IMR-90 (cell line): Measurements from ENCODE around the gene HS3ST2. TPM values are rescaled to one million over a fixed set of nuclear protein-coding genes. Genes with fewer than 3 reads are reported as not detected.

Source experiments
- ATAC-seq: fragments of 200-7000 bp; cut with Tn5 transposase; 2 replicates; pipeline ENCODE4 v1.9.1; 2020; ENCODE audit warnings: low read depth, mild to moderate bottlenecking, moderate library complexity
- BruUV-seq: library from RNA; stranded (reverse); fragments of 400-500 nt; replicated peaks from 2 replicates; lab custom pipeline; 2021; lab: Mats Ljungman, UMichigan
- CTCF ChIA-PET: fragments of 300-600 bp; formaldehyde crosslinking; extraction: SDS; loops from one replicate; lab custom pipeline; 2021; ENCODE audit warnings: antibody characterized with exemption; lab: Yijun Ruan, JAX
- POLR2A ChIA-PET: fragments of 300-600 bp; sonication (Branson Sonifier 250); formaldehyde crosslinking; loops from one replicate; lab custom pipeline; 2022; ENCODE audit warnings: antibody characterized with exemption; ENCODE audit not compliant: unreplicated experiment; lab: Charles Lee
- DNase-seq: peaks from one replicate; pipeline ENCODE4 v3.0.0; 2013
- H2AFZ ChIP-seq: replicated peaks from 2 replicates; pipeline ENCODE3; 2013; ENCODE audit warnings: low read length, mild to moderate bottlenecking; ENCODE audit not compliant: poor library complexity
- H2AK5ac ChIP-seq: 2 replicates; pipeline ENCODE4 v1.6.1; 2013; ENCODE audit warnings: low read depth, low read length, inconsistent platforms
- H2AK9ac ChIP-seq: replicated peaks from 2 replicates; pipeline ENCODE3; 2013; ENCODE audit warnings: mild to moderate bottlenecking, low read depth, low read length, moderate library complexity; ENCODE audit not compliant: poor library complexity
- H2BK120ac ChIP-seq: 2 replicates; pipeline ENCODE4 v1.6.1; 2013; ENCODE audit warnings: low read depth, low read length, inconsistent platforms
- H2BK15ac ChIP-seq: 3 replicates; pipeline ENCODE4 v1.6.1; 2013; ENCODE audit warnings: low read depth, low read length, inconsistent platforms
- H2BK20ac ChIP-seq: 2 replicates; pipeline ENCODE4 v1.6.1; 2013; ENCODE audit warnings: low read depth, mild to moderate bottlenecking, inconsistent platforms, low read length, moderate library complexity
- H2BK5ac ChIP-seq: 2 replicates; pipeline ENCODE4 v1.6.1; 2013; ENCODE audit warnings: mild to moderate bottlenecking, low read depth, low read length, inconsistent platforms; ENCODE audit not compliant: poor library complexity, severe bottlenecking
- H3K14ac ChIP-seq: replicated peaks from 2 replicates; pipeline ENCODE4 v1.6.1; 2013; ENCODE audit warnings: low read depth, low read length, inconsistent platforms
- H3K18ac ChIP-seq: 2 replicates; pipeline ENCODE4 v1.6.1; 2013; ENCODE audit warnings: low read depth, low read length, control low read depth
- H3K23ac ChIP-seq: 2 replicates; pipeline ENCODE4 v1.6.1; 2013; ENCODE audit warnings: low read depth, low read length, inconsistent platforms
- H3K27ac ChIP-seq: 2 replicates; pipeline ENCODE4 v1.5.1; 2013; ENCODE audit warnings: mild to moderate bottlenecking, control low read depth, low read length; ENCODE audit not compliant: insufficient read depth
- H3K27me3 ChIP-seq: 2 replicates; pipeline ENCODE4 v1.6.1; 2013; ENCODE audit warnings: low read length; ENCODE audit not compliant: control insufficient read depth, insufficient read depth
- H3K36me3 ChIP-seq: 2 replicates; pipeline ENCODE4 v1.6.1; 2013; ENCODE audit warnings: low read length, mixed read lengths; ENCODE audit not compliant: control insufficient read depth, insufficient read depth
- H3K4ac ChIP-seq: 2 replicates; pipeline ENCODE4 v1.6.1; 2013; ENCODE audit warnings: low read depth, low read length, inconsistent platforms
- H3K4me1 ChIP-seq: 2 replicates; pipeline ENCODE4 v1.6.1; 2013; ENCODE audit warnings: low read length, mixed read lengths; ENCODE audit not compliant: control insufficient read depth, insufficient read depth
- H3K4me2 ChIP-seq: 2 replicates; pipeline ENCODE4 v1.6.1; 2013; ENCODE audit warnings: low read depth, mild to moderate bottlenecking, control low read depth, low read length, moderate library complexity
- H3K4me3 ChIP-seq: 2 replicates; pipeline ENCODE4 v1.5.1; 2013; ENCODE audit warnings: low read depth, mild to moderate bottlenecking, control low read depth, low read length, moderate library complexity; ENCODE audit not compliant: insufficient read depth
- H3K56ac ChIP-seq: 2 replicates; pipeline ENCODE4 v1.6.1; 2013; ENCODE audit warnings: low read length, inconsistent platforms; ENCODE audit not compliant: insufficient read depth; ENCODE audit errors: extremely low read depth
- H3K79me1 ChIP-seq, 2 experiments: 2 replicates each; pipeline ENCODE4 v1.6.1; 2013; ENCODE audit warnings: low read length in 2 of 2, inconsistent platforms in 1 of 2, low read depth in 1 of 2
- H3K9ac ChIP-seq: 2 replicates; pipeline ENCODE4 v1.6.1; 2013; ENCODE audit warnings: low read depth, low read length, control low read depth
- H3K9me1 ChIP-seq: 2 replicates; pipeline ENCODE4 v1.6.1; 2013; ENCODE audit warnings: low read length, inconsistent platforms; ENCODE audit not compliant: insufficient read depth
- H3K9me3 ChIP-seq: 2 replicates; pipeline ENCODE4 v1.6.1; 2013; ENCODE audit warnings: low read length; ENCODE audit not compliant: control insufficient read depth, insufficient read depth
- H4K20me1 ChIP-seq: 2 replicates; pipeline ENCODE4 v1.6.1; 2013; ENCODE audit warnings: low read length, inconsistent platforms; ENCODE audit not compliant: insufficient read depth
- H4K5ac ChIP-seq: 2 replicates; pipeline ENCODE4 v1.6.1; 2013; ENCODE audit warnings: mild to moderate bottlenecking, low read depth, low read length, control low read depth
- H4K8ac ChIP-seq, 2 experiments: 2 replicates each; pipeline ENCODE4 v1.6.1; 2013; ENCODE audit warnings: low read depth in 2 of 2, low read length in 2 of 2, control low read depth in 1 of 2, inconsistent platforms in 1 of 2
- H4K91ac ChIP-seq: 2 replicates; pipeline ENCODE4 v1.6.1; 2013; ENCODE audit warnings: low read depth, low read length, inconsistent platforms; ENCODE audit not compliant: insufficient read depth
- BHLHE40 ChIP-seq: fragments of 150-350 bp; IDR thresholded peaks from 2 replicates; pipeline ENCODE4 v1.6.1; 2016; ENCODE audit warnings: mild to moderate bottlenecking, low read depth, low read length
- CHD1 ChIP-seq: IDR thresholded peaks from 2 replicates; pipeline ENCODE4 v1.6.1; 2012; ENCODE audit warnings: low read depth, low read length, improper control_type of control experiment
- MAFK ChIP-seq: IDR thresholded peaks from 2 replicates; pipeline ENCODE4 v1.6.1; 2012; ENCODE audit warnings: low read depth, low read length, improper control_type of control experiment
- MAZ ChIP-seq: IDR thresholded peaks from 2 replicates; pipeline ENCODE4 v1.6.1; 2012; ENCODE audit warnings: low read depth, mild to moderate bottlenecking, low read length, improper control_type of control experiment, moderate library complexity, borderline replicate concordance
- NFE2L2 ChIP-seq: fragments of 150-350 bp; IDR thresholded peaks from 2 replicates; pipeline ENCODE4 v1.6.1; 2016; ENCODE audit warnings: low read depth, mild to moderate bottlenecking, low read length
- POLR2A ChIP-seq: IDR thresholded peaks from 2 replicates; pipeline ENCODE4 v1.6.1; 2012; ENCODE audit warnings: mild to moderate bottlenecking, low read depth, low read length
- RCOR1 ChIP-seq: IDR thresholded peaks from 2 replicates; pipeline ENCODE4 v1.6.1; 2012; ENCODE audit warnings: mild to moderate bottlenecking, low read length, improper control_type of control experiment; ENCODE audit not compliant: insufficient replicate concordance
- RFX5 ChIP-seq: IDR thresholded peaks from 2 replicates; pipeline ENCODE4 v1.8.0; 2012; ENCODE audit warnings: low read depth, mild to moderate bottlenecking, low read length, moderate library complexity
- SMC3 ChIP-seq: fragments of 150-350 bp; IDR thresholded peaks from 2 replicates; pipeline ENCODE4 v1.6.1; 2016; ENCODE audit warnings: low read depth, mild to moderate bottlenecking, antibody characterized with exemption, low read length, moderate library complexity
- USF2 ChIP-seq: fragments of 150-350 bp; IDR thresholded peaks from 2 replicates; pipeline ENCODE4 v1.6.1; 2017; ENCODE audit warnings: mild to moderate bottlenecking, antibody characterized with exemption, low read length, low read depth
- WGBS, 2 experiments: methylation state at CpG; one replicate each; pipeline versions ENCODE4 v1.1.5 to v1.1.7; 2013; ENCODE audit warnings: missing lambda C conversion rate in 2 of 2; ENCODE audit not compliant: insufficient read length in 1 of 2; ENCODE audit errors: extremely low coverage in 2 of 2; 5-methylcytosine and 5-hydroxymethylcytosine counted together
- dilution Hi-C: fragments of 300-500 bp; cut with HindIII; formaldehyde crosslinking; loops from one replicate; pipeline ENCODE4 v1.14.3; 2018; ENCODE audit warnings: low sequenced_read_pairs; ENCODE audit not compliant: unreplicated experiment
- in situ Hi-C: fragments of 300-500 bp; cut with MboI; formaldehyde crosslinking; loops from 3 replicates; pipeline ENCODE4 v1.14.3; 2019; ENCODE audit warnings: low sequenced_read_pairs, inconsistent platforms, mixed read lengths
- intact Hi-C: fragments of 100-400 bp; cut with micrococcal nuclease; formaldehyde crosslinking; loops from 2 replicates; pipeline ENCODE4 v1.10.0; 2022
- polyA plus RNA-seq, 3 experiments: library from polyadenylated mRNA; depleted of rRNA; stranded (reverse); fragments of >200 nt; gene quantifications; 2 replicates each; pipeline ENCODE4 v1.2.3, GENCODE V29; 2012; ENCODE audit warnings: low replicate concordance in 1 of 3
- total RNA-seq: library from RNA; depleted of rRNA; stranded (reverse); fragments of >200 nt; gene quantifications from 2 replicates; pipeline ENCODE4 v1.2.3, GENCODE V29; 2012

The HS3ST2 gene
- total and polyA plus RNA-seq, 2 of the 4 experiments (the other 2 are of a cell fraction) = not detected

GRCh38 chr16:22887445-22887844, 73.5 kb downstream of the HS3ST2 start:
- Histone ChIP-seq H3K9me3 (no peaks in the 10 kb centered on the region), H2BK15ac (no peak overlapping the region), H3K18ac (no peak overlapping the region), H3K4me1 (no peaks in the 10 kb centered on the region), H3K23ac (no peak overlapping the region), H4K8ac (no peak overlapping the region), H4K91ac (no peak overlapping the region), H4K20me1 (no peaks in the 10 kb centered on the region), H3K36me3 (no peaks in the 10 kb centered on the region), H3K4me3 (no peak overlapping the region), H4K5ac (no peak overlapping the region), H2BK120ac (no peak overlapping the region), H3K4me2 (no peak overlapping the region), H3K56ac (no peak overlapping the region), H3K4ac (no peak overlapping the region), H3K14ac (no peak overlapping the region), H2AK5ac (no peak overlapping the region), H2BK5ac (no peak overlapping the region), H3K27ac (no peak overlapping the region), H3K9ac (no peak overlapping the region), H2AFZ (no peak overlapping the region), H3K79me1 (no peaks in the 10 kb centered on the region), H2AK9ac (no peak overlapping the region), H3K9me1 (no peaks in the 10 kb centered on the region), H2BK20ac (no peak overlapping the region), H3K27me3 (no peaks in the 10 kb centered on the region)
- ChIA-PET POLR2A (no interaction called here), CTCF (interaction anchor here (1.3 kb wide), 1 partner anchor 12 kb away, joined by 3 read pairs; no protein-coding TSS in a partner anchor)
- BruUV-seq = no TSS peak
- TF ChIP-seq SMC3 (no peak), RCOR1 (no peak), POLR2A (no peak), MAFK (no peak), NFE2L2 (no peak), USF2 (no peak), BHLHE40 (no peak), MAZ (no peak), RFX5 (no peak), CHD1 (no peak)
- dilution Hi-C loops = no loop called here
- WGBS, 2 experiments = no CpG with 5 or more reads among the region's 6 CpGs
- ATAC-seq (no peak), DNase-seq (no peak)
- intact Hi-C loops = no loop called here
- in situ Hi-C loops = no loop called here
